Activated T-helper 1 cell treated with anti-CD3 and anti-CD28 coated beads, Interleukin-2, amount 50 U/mL, for 16 hours (primary cell): ENCODE measurements around the gene DAP.

ENCODE experiments used
- DNase-seq, 2 donors: peaks; one replicate each; pipeline ENCODE4 v3.0.0-alpha.2; 2020; ENCODE audit warnings: low read depth in 1 of 2, low spot score in 1 of 2

DAP gene

GRCh38 chr5:10712574-10713366 is 48.3 kb downstream of the DAP start:
- no peak for DNase-seq

DNA sequence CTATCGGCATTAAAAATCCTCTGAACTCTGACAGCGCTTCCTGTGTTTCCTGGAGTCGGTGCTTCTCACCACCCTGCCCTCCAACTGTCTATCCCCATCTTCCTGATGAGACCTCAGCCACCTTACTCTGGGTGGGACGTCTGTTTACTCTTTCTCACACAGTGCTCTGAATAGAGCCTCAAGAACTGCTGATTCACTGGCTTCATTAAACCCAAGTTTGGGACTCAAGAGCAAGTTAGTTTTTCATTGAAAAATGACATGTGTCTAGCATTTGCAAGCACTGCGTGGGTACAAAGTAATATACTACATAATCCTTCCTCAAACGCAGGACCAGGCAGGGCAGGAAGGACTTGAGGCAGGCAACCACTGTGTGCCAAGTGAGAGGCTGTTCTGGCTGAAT is 49.5 kb downstream of the DAP start:
- DNase-seq = no peak

- DNase-seq = no peak
Measured at GRCh38 chr5:10710513-10711128, 50.4 kb downstream of the DAP start.

- no peak for DNase-seq
Measured at GRCh38 chr5:10709933-10710332, 51.1 kb downstream of the DAP start.

GRCh38 chr5:10709409-10709808 is 51.6 kb downstream of the DAP start:
- no peak for DNase-seq

GRCh38 chr5:10708189-10708944 is 52.7 kb downstream of the DAP start:
- DNase-seq = no peak

DNA sequence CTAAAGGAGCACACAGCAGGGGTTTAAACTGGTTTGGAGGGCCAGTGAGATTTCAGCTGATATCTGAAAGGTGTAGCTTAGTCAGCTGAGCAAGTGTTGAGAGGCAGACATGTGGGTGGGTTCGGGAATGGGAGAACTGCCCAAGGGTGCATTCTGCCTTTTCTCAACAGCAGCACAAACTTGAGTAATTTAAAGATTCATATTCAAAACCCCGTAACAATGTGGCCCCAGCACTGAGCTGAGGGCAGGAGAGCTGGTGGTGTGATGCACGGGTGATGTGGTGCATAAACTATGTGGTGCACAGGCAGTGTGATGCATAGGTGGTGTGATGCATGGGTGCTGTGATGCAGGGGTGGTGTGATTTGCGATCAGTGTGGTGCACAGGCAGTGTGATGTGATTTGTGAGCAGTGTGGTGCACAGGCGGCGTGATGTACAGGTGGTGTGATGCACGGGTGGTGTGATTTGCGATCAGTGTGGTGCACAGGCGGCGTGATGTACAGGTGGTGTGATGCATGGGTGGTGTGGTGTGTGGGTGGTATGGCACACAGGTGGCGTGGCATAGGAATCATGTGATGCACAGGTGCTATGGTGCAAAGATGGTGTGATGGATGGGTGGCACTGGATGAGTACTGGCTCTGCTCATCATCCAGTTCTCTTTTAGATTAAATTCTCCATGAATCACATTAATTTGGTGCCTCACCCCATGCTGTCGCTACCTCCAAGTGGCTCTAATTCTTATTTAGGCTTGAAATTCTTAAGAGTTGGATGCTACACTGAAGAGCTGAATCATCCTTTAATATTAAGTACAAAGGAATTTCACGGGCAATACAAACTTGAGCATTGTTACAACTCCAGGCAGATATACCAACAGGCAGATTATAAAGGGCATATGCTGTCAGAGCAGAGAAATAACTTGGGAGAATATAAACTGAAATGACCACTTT is 53.6 kb downstream of the DAP start:
- DNase-seq = no peak

DNA sequence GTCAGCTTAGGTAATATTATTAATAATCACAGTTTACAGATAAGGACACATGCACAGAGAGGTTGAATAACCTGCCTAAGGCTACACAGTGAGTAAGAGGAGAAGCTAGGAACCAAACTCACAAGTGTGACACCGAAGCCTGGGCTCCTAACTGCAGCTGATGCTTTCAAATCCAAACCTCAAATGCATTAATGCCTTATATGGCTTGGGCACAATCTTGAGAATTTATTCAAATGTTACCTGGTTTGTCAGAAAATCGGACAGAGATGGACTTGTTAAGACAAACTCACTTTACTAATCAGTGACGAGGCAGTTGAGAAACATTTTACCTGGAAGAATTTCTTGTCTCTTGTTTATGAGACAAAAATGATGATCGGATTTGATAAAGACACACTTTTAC is 54.7 kb downstream of the DAP start:
- DNase-seq = no peak

GRCh38 chr5:10705747-10706146 is 55.3 kb downstream of the DAP start:
- DNase-seq = no peak

GRCh38 chr5:10704949-10705621 is 55.9 kb downstream of the DAP start:
- no peak for DNase-seq

GRCh38 chr5:10703676-10704075 is 57.4 kb downstream of the DAP start:
- DNase-seq = no peak

GRCh38 chr5:10702911-10703491 is 58.0 kb downstream of the DAP start:
- DNase-seq = no peak

DNA sequence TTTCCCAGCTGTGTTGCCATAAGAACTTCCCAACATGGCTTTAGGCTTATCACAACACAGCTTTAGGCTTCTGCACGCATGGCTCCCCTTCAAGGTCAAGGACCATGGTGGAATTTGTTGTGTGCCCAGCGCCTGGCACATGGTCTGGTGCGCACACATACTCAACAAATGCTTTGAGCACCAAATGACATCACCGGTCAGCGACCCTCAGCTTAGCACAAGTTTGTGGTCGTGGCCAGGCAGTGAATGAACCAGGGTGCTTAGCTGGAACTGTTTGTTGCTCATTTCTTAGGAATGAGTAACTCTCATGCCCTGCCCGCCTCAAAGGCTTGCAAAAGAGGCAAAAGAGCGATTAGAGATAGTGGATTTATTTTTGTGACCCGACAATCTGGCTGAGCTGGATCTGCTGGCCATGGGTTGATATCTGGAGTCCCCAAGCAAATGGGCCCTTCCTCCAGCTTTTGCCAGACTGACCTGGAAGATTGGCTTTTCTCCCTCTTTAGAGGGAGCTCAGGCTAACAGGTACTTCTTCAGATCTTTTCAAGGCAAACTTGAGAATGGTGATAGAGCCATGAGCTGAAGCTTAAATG is 58.9 kb downstream of the DAP start:
- DNase-seq = no peak

DNA sequence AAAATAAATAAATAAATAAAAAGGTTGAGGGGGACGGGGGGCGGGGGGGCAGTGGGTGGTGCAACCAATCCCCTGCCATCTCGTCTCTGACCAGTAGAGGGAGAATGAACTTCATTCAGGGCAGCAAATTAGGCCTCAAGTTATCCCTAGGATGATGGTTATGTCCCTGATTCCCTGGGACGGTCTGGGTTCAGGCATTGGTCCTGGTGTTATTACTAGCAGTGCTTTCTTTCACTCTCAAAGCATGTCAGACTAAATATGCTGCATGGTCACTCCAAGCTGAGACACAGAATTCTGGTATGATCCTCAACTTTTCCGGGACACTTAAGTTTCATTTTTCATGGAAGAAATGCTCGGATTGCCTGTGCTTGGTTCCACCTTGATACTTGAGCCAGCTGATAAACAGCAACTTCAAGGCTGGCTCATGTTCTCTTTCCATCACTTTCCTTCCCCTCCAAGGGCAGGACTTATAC is 59.4 kb downstream of the DAP start:
- DNase-seq = no peak

DNA sequence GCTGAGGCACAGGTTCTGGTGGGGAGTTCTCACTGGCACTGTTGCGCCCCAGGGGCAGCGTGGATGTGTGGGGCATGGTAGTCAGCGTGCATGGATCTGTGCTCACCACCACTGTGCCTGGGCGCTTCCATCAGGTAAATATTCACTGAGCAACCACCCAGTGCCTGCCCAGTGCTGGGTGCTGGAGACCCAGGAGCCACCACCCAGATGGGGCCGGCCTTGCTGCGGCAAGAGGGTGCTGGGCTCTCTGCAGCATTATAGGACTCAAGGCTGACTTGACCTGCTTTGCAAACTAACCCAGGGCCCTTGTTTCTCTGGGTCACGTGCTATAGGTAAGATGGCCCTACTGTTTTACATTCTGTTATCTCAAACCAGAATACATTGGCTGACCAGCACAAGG is 60.5 kb downstream of the DAP start:
- DNase-seq = no peak

DNA sequence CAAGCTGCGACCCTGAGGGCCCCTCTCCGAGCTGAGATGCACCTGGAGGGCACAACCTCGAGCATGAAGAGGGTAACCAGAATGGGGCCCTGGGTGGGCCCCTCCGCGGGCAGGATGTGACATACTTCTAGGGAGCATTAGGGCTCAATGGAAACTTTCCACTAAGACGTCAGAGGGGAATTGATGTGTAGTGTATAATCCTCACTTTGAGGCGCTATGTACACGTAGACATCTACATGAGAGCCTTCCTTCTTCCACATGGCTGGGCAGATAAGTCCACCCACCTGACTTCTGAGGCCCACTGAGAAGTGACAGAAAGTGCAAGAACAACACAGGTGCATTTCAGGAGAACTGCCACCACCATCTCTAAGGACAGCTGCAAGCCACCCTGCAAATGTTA is 61.0 kb downstream of the DAP start:
- DNase-seq = no peak

DNA sequence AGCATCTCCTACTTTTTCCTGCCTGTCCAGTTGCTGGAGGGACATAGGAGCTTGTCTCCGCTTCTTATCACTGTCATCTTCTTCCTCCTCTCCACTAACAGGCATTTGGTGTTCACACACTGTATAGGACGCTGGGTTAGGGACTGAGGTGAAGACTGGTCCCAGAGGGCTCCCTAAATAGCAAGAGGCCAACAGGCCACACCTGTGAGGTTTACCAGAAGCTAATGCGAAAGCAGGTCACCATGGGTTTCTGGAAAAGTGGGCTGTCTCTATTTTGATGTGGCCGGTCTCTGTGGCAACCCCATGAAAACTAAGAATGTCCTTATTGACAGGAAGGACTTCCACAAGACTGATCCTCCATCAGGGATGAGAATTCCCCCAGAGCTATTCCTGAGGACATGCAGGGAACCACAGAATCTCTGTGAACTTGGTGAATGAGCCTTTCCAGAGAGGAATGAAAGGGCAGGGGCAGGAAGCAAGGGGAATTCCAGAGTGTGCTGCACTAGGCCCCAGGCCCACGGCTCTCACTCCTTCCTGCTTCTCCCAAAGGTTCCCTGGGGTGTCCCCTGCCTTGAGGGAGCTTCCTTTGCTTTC is 61.7 kb downstream of the DAP start:
- no peak for DNase-seq

DNA sequence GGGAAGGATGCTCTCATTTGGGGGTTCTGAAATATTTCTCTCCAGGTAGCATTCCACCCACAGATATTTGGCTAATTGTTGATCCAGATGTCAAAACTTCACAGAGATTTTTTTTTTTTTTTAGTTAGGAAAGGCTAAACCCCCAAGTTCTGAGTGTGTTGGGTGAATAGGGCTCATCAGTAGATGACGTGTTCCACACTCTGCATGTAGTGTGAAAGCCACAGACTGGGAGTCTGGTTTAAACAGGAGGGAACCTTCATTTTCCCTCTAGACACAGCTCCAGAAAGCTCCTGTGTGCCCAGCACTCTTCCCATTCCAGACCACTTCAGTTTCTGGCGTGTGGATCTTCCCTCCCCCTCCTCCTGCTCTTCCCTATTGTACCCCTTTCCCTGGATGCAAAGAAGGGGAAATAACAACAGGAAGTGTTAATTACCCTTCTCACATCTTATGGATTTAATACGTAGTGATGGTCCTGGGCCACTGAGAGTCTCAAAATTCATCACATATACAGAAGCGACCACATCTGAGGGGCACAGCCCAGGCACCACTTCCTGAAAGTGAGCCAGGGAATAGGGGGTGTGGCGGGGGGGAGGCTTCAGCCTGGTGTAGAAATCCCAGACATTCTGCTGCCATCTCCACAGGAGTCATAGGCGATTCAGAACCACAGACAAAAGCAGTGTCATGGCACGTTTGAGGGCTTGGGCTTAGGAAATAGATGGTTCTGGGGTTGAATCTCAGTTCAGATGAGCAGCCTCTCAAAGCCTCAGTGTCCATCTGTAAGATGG is 65.1 kb downstream of the DAP start:
- no peak for DNase-seq
